IPS DF 19.7 (cell line): Measurements from ENCODE around the gene UCK1.

Source experiments
- DNase-seq: peaks from one replicate; pipeline ENCODE4 v3.0.0-alpha.2; 2013; ENCODE audit warnings: low read depth, low spot score

UCK1 gene

DNA sequence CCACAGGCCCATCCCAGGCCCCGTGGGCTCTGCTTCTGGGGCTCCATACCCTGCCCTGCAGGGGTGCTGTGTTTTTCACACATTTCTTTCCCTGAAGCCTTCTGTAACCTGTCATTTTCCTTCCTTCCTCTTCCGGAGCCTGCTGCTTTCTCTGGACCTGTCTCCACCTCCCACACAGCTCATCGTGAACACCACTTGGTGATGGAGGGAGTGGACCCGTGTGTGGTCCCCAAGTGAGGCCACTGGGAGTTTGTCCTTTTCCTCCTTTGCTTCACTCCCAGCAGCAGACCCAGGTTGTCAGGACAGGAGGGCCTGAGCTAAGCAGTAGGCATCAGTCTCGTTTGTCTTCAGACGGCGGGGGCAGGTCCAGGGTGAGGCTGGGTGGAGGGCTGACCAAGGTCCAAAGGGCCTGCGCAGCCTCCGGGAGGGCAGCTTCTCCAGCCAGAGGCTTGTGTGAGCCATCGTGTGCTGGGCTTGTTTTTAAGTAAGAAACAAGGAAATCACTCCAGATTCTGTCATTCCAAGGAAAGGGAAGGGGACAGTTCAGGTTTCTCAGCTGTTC, 34.1 kb downstream of the UCK1 start:
- no peak for DNase-seq

DNA sequence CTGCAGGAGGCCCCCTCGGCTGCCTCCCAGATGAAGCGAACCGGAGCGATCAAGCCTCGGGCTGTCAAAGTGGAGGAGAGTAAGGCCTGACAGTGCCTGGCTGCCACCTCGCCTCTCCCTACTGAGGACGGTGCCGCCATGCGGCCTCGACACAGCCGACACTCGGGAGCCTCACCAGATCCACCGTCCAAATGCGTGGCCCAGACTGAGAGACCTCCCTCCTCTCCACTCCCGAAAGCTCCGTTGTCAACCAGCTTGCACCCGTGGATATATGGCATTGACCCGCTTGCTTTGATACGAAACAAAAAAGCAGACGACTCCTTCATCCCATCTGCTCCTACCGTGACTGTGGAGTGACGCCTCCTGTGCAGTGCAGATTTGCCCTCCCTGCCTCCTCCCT, 35.3 kb downstream of the UCK1 start:
- no peak for DNase-seq

DNA sequence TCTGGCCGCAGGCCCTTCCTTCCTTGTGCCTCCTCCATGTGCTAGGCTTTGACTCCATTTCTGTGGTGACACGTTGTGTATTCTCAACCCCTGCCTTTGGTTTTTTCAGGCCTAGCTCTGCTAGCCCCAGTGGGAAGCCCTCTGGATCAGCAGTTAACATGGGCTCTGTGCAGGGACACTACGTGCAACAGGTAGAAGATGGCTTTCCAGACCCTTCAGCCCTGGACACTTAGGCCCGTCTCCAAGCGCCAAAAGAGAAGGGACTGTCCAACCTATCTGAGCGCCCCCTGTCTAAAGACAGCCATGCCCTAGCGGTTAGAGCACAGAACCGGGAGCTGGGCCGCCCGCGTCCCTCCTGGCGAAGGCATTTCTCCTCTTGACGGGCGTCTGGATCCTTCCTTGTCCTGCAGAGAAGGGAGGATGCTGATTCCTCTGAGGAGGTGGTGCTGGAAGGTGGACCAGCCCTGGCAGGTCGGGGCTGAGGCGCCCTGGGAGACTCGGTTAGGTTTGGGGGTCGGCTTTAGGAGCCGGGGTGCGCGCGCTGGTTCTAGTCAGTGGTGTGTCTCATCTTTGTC, 36.7 kb downstream of the UCK1 start:
- no peak for DNase-seq

DNA sequence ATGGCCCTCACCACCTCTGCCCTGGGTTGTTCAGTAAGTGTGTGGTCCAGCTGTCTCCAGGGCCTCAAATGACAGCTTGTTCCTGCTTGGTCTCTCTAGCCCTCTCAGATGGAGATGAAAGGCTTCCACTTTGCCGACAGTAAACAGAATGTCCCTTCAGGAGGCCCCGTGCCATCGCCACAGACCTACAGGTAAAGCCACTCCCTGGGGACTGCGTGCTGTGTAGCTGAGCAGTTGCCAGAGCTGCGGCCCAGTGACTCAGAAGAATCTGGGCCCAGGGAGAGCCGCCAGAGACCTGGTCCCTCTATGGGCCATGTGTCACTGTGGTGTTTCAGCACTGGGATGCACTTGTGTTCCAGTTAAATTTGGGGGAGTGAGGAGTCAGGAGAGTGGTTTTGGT, 39.0 kb downstream of the UCK1 start:
- DNase-seq: no peak

DNA sequence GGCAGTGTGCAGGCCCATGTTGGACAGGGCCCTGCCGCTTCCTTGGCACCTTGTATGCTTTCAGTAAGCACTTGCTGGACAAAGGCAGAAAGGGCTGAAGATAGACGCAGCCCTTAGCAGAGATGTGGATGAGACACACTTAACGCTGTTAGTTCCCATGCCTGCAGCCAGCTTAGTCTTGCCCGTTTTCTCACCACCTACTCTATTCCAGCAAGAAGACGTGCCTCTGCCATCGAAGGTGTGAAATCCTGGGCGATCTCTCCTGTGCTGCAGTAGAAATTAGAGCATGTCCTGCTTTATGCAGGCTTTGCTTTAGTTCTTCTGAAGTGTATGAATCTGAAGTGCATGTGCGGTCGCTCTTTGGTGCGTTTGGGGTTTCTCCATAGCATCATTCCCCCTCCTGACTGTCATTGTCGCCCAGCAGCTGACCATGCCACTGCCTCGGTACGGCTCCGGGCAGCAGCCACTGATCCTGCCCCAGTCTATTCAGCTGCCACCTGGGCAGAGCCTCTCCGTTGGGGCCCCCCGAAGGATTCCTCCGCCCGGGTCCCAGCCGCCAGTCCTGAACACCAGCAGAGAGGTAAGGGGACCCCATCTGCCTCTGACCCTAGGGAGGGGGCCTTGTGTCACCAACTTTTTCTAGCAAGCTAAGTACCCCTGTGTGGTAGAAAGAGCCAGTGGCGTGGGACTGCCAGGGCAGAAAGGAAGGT, 39.9 kb downstream of the UCK1 start:
- DNase-seq: no peak

DNA sequence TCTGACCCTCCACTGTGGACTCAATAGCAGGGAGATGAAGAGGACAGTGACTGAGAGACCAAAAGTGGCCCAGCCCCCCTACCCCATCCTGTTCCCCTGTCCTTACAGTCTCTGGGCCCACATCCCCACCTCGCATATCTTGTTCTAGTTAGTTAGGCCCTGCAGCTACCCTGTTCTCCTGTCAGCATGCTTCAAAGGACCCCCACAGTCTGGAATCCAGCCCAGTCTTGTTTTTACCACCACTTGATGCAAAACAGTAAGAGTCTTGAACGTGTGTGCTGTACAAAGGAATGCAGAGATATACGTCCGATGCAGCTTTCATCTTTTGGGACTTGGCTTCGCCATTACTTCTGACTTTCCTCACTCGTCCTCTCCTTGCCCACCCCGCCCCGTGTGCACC, 40.5 kb downstream of the UCK1 start:
- DNase-seq: no peak

DNA sequence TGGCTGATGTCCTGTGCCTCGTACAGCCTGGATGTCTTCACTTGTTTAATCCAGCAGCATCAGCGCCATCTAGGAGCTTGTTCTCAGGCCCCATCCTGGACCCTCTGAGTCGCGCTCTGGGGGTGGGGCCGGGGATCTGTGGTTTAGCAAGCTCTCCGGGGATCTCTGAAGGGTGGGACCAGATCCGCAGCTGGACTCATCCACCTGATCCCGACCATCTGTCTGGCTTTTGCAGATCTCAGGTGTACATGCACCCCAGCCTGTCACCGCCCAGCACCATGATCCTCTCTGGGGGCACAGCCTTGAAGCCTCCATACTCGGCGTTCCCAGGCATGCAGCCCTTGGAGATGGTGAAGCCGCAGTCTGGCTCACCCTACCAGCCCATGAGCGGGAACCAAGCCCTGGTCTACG, 43.4 kb downstream of the UCK1 start:
- no peak for DNase-seq

DNA sequence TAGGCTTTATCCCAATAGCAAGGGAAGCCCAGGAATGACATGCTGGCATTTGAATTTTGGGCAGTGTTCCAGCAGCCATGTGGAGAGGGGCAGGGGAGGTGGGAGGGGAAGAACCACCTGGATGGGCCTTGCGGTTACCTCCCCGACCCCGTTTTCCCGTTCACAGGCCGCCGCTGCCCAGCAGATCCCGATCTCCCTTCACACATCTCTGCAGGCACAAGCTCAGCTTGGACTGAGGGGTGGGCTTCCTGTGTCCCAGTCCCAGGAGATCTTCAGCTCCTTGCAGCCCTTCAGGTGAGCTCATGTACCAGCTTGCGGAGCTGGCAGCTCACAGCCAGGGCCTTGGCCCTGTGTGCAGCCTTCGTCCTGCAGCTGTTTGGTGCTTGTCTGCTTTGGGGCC, 44.1 kb downstream of the UCK1 start:
- no peak for DNase-seq

DNA sequence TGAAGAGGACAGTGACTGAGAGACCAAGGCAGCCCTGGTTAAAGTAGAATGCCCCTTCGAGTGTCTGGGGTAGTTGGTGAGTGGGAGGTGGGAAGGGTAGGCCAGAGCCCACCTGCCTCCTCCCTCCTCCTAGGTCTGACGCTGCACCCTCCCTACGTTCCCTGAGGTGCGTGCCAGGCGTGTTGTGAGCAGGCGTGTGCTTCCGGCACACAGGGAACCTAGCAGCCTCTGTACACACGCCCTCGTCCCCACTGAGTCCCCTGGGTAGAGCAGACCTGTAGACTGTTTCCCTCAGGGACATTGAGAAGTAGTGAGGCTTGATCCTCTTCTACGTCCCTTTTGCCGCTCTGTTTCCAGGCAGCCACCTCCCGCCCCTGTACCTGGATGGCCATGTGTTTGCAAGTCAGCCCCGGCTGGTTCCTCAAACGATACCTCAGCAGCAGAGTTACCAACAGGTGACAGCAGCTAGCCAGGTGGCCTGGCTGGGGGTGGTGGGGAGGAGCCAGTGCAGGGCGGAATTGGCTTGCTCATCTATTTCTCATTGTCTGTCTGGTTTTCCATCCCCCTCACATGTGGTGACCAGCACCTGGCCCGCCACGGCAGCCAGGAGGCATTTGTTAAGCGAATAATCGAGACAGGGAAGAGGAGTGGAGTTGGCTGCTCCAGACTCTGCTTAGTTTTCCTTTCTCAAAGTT, 45.2 kb downstream of the UCK1 start:
- no peak for DNase-seq

DNA sequence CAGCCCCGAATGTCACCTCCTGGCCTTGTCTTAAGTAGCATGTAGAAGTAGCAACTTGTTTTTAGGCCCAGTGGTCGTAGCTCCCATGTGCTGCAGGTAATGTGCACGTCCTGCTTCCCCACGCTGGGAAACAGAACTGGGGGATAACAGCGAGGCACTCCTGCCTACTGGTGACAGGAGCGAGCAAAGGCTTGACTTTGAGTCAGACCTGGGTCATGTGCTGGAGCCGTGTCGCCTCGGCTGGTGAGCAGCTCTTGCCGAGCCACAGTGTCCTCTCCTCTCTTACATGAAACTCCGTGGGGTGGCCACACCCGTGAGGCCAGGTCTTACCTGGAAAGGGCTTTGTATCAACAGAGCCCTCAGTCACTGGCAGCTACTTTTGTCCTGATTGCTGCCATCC, 45.9 kb downstream of the UCK1 start:
- no peak for DNase-seq

DNA sequence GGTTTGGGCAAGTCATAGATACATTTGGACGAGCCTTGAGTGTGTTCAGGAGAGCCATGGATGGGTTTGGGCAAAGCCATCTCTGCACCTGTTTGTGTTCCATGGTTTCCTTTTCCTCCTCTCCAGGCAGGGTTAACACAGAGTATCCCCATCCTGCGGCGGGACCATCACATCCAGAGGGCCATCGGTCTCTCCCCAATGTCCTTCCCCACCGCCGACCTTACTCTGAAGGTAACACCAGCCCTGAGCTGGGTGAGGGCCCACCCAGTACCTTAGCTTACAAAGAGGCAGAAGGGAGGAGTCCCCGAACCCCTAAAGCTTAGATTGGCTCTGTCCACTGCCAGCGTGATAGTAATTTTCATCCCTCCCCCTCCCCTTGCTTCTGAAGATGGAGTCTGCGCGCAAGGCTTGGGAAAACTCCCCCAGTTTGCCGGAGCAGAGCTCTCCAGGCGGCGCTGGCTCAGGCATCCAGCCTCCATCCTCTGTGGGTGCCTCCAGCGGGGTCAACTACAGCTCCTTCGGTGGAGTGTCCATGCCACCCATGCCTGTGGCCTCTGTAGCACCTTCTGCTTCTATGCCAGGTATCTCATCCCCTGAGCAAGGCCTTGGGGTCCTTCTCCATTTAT, 46.4 kb downstream of the UCK1 start:
- no peak for DNase-seq

DNA sequence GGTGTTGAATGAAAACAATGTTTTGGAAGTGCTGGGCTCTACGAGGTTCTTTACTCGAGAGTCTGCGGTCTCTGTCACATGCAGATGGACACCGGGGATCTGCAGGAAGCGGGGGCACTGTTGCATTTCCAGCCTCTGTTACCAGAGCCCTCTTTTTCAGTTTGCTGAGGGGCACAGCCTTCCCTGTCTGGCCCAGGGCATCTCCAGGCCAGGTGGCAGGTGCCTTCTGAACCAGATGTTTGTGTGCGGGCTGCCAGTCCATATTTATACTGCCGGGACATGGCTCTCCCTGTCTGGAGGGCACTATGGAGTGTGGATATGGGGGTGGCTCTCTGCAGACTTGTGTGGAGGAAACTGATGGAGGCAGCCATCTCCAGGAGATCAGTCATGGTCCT, 47.0 kb downstream of the UCK1 start:
- DNase-seq: no peak

DNA sequence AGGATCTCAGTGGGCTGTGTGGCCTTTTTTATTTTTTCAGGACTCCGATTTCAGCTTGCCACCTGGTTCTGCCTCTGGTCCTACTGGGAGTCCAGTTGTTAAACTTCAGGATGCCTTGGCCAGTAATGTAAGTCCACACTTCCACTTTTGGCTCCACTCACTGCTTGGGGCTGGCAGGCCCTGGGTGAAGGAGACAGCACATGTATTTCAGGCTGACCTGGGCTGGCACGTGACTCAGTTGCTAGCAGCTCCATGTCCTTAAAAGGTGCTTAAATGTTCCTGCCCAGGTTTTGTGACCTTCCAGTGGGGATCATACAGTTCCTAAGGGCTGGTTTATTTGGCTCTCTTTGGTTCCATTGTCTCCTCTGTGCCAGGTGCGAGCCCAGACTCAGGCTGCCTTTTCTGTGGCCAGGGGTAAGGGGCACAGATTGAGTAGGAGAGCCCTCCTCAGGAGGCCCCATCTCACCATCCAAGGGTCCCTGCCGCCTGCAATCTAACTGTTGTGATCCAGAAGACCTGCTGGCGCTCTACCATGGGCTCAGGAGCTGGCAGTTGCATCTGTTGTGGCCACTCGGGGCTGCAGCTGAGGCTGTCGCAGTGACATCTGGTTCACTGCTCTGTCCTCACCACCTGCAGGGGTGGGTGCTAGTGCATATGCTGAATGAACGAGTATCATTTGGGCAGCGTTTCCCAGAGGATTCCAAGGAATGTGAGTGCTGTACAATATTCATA, 47.6 kb downstream of the UCK1 start:
- DNase-seq: no peak

DNA sequence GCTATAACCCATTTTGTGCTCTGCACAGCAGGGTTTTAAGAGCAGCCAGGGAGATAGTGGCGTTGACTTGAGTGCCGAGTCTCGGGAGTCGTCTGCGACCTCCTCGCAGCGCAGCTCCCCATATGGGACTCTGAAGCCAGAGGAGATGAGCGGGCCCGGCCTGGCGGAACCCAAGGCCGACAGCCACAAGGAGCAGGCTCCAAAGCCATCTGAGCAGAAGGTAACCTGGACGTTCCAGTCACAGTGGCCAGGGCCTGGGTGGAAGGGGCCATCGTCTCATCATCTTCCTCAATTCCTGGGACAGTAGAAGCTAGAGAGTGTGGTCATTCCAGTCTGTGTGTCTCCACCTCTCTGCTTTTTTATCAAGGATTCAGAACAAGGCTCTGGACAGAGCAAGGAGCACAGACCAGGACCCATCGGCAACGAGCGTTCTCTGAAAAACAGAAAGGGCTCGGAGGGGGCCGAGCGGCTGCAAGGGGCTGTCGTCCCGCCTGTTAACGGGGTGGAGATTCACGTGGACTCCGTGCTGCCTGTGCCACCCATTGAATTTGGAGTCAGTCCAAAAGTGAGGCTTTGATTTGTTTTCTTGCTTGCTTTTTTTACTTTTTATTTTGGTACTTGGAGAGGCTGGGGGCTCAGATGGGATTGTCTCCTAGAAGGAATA, 48.6 kb downstream of the UCK1 start:
- no peak for DNase-seq

DNA sequence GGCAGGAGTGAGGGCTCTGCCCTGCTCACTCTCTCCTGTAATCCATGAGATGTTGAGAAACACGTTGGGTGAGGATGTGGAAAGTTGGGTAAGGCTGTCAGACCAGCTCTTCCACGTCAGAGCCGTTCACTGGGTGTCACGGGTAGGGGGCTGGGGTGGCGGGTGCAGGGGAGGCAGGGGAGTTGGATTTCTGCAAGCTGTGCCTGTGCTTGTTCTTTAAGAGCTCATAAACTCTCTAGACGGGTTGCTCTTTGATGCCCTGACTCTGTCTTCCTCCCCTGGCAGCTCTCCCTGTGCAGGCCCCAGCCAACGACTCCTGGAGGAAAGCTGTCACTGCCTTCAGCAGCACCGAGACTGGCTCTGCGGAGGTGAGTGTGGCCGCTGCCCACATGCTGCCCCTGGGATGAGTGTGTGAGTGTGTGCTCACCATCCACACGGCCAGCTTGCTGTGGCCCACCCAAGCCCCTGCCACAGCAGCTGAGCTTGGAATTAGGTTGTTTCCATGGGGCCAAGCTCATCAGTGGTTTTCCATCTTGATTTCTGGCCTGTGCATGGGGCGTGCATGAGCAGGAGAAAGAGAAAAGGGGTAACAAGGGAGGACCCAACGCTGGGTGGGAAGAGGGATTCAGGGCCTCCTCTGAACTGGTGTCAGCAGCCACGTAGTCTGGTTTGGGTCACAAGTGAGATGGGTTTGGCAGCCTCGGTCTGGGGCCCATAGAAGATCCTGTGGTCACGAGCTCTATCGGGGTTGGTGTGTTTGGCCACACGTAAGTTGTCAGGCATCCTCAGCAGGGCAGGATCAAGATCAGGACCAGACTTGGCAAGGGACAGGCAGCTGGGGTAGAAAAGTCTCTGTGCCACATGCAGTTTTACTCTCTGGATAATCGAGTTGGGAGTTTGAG, 49.4 kb downstream of the UCK1 start:
- no peak for DNase-seq

DNA sequence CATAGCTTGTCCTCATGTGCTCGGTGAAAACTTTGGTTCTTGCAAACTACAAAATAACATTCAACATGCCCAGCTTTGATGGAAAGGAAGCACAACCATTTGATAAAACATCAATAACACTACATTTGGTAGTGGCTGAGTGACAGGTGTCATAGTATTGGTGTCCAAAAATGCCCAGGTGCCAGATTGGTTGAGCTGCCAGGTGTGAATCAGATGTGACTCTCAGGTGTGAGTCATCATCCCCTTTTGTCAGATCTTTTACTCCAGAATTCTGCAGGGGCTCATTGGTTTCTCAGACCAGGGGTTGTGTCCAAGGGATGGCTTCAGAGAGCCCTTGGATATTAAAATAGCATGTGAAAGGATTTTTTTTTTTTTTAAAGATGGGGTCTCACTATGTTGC, 50.8 kb downstream of the UCK1 start:
- no peak for DNase-seq

DNA sequence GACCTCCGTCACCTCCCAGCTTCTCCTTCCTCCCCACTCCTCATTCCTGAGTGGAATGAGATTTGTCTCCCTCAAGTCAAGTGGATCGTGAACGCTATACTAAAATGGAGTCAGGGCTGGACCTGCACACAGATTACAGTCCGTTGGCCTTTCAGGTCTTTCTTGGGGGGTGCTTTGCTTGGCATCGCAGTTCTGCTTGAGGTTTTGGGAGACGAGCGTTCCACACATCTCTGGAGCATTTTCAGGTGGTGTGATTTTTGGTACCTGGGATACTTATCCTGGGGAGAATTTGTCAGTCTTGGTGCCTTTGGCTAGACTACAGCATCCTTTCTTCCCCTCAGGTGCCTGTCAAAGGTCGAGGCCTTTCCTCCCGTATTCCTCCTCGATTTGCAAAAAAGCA, 52.2 kb downstream of the UCK1 start:
- no peak for DNase-seq

DNA sequence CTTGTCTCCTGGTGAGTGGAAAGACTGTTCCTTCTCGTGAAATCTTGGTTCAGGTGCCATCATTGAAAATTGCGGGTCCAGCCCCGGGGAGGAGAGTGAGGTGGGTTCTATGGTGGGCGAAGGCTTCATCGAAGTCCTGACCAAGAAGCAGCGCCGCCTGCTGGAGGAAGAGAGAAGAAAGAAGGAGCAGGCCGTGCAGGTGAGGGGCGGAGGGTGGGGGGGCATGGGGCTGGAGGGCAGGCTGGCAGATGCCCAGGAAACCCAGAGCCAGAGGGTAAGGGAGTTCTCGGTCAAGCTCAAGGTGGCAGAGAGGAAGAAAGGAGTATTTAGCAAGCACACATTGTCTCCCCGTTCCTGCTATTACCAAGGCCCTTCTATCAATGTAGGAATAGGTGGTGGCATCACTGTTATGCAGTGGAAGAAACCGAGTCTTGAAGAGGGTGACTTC, 52.6 kb downstream of the UCK1 start:
- DNase-seq: peak; percentile 25

DNA sequence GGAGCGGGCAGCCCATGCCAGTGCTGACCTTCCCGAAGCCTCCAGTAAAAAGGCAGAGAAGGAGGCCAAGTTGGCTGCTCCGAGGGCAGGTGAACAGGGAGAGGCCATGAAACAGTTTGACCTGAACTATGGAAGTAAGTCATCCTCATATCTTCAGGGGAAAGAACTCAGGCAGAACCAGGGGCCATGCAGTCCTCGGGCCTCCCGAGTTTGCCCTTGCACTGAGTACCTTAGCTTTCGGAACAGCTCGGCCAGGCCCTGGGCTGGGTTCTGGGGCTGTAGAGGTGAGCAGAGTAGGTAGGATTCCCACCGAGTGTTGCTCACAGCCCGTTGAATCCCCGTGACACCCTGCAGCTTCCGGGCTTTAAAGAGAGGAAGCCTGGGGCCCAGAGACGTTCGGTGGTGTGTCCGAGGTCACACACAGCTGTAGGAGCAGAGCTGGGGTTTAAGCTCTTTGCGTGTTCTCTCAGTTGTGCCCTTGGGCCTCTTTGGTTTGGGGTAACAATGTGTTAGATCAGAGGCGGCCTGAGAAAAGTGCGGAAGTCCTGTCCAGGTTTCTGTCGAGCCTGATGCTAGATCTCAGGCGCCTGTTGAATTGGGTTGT, 53.1 kb downstream of the UCK1 start:
- no peak for DNase-seq

DNA sequence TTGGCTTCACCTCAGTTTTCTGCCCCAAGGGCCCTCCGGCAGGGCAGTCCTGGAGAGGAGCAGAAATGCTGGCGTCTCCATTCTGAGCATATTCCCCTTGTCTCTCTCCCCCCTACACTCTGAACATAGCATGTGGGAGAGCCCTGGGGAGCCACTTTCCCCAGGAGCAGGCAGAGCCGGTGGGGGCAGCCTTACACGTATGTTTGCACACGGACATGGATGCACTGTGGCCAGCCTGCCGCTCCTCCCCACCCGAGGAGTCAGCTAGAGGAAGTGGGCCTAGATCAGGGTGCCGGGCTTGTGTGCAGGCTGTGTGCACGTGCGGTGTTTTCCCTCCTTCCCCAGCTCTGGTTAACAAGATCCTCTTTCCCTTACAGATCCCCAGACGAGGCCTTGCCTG, 53.7 kb downstream of the UCK1 start:
- DNase-seq: no peak
